H9 (cell line): Measurements from ENCODE around the gene PLPP6. TPM values are rescaled to one million over a fixed set of nuclear protein-coding genes. Genes with fewer than 3 reads are reported as not detected.

Experiments used
- DNase-seq: peaks from one replicate; pipeline ENCODE4 v3.0.0-alpha.2; 2017
- H2AFZ ChIP-seq: one replicate; pipeline ENCODE4 v1.6.1; 2013; ENCODE audit warnings: mild to moderate bottlenecking, low read length, control low read depth, moderate library complexity
- H2AK5ac ChIP-seq: 2 replicates; pipeline ENCODE4 v1.6.1; 2013; ENCODE audit warnings: low read length, control low read depth, mixed read lengths; ENCODE audit not compliant: insufficient read length
- H2BK120ac ChIP-seq: one replicate; pipeline ENCODE4 v1.6.1; 2013; ENCODE audit warnings: low read depth, mild to moderate bottlenecking, low read length, control low read depth, inconsistent platforms; ENCODE audit not compliant: poor library complexity, severe bottlenecking
- H2BK12ac ChIP-seq: 2 replicates; pipeline ENCODE4 v1.6.1; 2013; ENCODE audit warnings: low read length, control low read depth, mixed read lengths, low read depth; ENCODE audit not compliant: insufficient read length
- H2BK15ac ChIP-seq: 2 replicates; pipeline ENCODE4 v1.6.1; 2013; ENCODE audit warnings: low read depth, low read length, control low read depth
- H2BK20ac ChIP-seq: one replicate; pipeline ENCODE4 v1.6.1; 2013; ENCODE audit warnings: low read depth, mild to moderate bottlenecking, low read length, control low read depth, inconsistent platforms; ENCODE audit not compliant: poor library complexity, severe bottlenecking
- H2BK5ac ChIP-seq: 2 replicates; pipeline ENCODE4 v1.6.1; 2013; ENCODE audit warnings: low read length, control low read depth, mixed read lengths; ENCODE audit not compliant: insufficient read length
- H3K14ac ChIP-seq: 2 replicates; pipeline ENCODE4 v1.6.1; 2013; ENCODE audit warnings: low read length, control low read depth; ENCODE audit not compliant: insufficient read depth
- H3K18ac ChIP-seq: 2 replicates; pipeline ENCODE4 v1.6.1; 2013; ENCODE audit warnings: low read depth, mild to moderate bottlenecking, mixed read lengths, low read length, control low read depth; ENCODE audit not compliant: insufficient read length
- H3K23ac ChIP-seq: 2 replicates; pipeline ENCODE4 v1.6.1; 2013; ENCODE audit warnings: low read length, control low read depth, mixed read lengths, low read depth; ENCODE audit not compliant: insufficient read length
- H3K23me2 ChIP-seq: 2 replicates; pipeline ENCODE4 v1.6.1; 2013; ENCODE audit warnings: low read depth, mild to moderate bottlenecking, mixed read lengths, low read length, control low read depth; ENCODE audit not compliant: insufficient read length, poor library complexity, severe bottlenecking
- H3K27ac ChIP-seq: 2 replicates; pipeline ENCODE4 v1.5.1; 2013; ENCODE audit warnings: low read length, control low read depth, mixed read lengths, low read depth; ENCODE audit not compliant: insufficient read length
- H3K27me3 ChIP-seq: 2 replicates; pipeline ENCODE4 v1.6.1; 2013; ENCODE audit warnings: low read length, control low read depth, inconsistent platforms; ENCODE audit not compliant: insufficient read depth
- H3K4ac ChIP-seq: 2 replicates; pipeline ENCODE4 v1.6.1; 2013; ENCODE audit warnings: low read depth, mild to moderate bottlenecking, control low read depth, inconsistent platforms, low read length, moderate library complexity
- H3K4me1 ChIP-seq: 2 replicates; pipeline ENCODE4 v1.6.1; 2013; ENCODE audit warnings: low read length, control low read depth, inconsistent platforms; ENCODE audit not compliant: insufficient read depth
- H3K4me2 ChIP-seq: 2 replicates; pipeline ENCODE4 v1.6.1; 2013; ENCODE audit warnings: low read length, control low read depth, mixed read lengths; ENCODE audit not compliant: insufficient read length, insufficient read depth
- H3K56ac ChIP-seq: 2 replicates; pipeline ENCODE4 v1.6.1; 2013; ENCODE audit warnings: low read depth, mild to moderate bottlenecking, mixed read lengths, low read length, control low read depth; ENCODE audit not compliant: insufficient read length
- H3K79me1 ChIP-seq: 2 replicates; pipeline ENCODE4 v1.6.1; 2013; ENCODE audit warnings: low read depth, mild to moderate bottlenecking, moderate library complexity, low read length, control low read depth, inconsistent platforms; ENCODE audit not compliant: insufficient read depth, poor library complexity, severe bottlenecking
- H3K79me2 ChIP-seq: 2 replicates; pipeline ENCODE4 v1.6.1; 2013; ENCODE audit warnings: low read length, control low read depth, inconsistent platforms; ENCODE audit not compliant: insufficient read depth
- H3K9ac ChIP-seq: 2 replicates; pipeline ENCODE4 v1.6.1; 2013; ENCODE audit warnings: low read length, control low read depth, mixed read lengths; ENCODE audit not compliant: insufficient read length; ENCODE audit errors: extremely low read depth
- H3K9me3 ChIP-seq: one replicate; pipeline ENCODE4 v1.6.1; 2013; ENCODE audit warnings: low read depth, low read length, inconsistent platforms; ENCODE audit not compliant: control insufficient read depth
- H3T11ph ChIP-seq: one replicate; pipeline ENCODE4 v1.6.1; 2013; ENCODE audit warnings: mild to moderate bottlenecking, low read length, control low read depth, inconsistent platforms
- H4K20me1 ChIP-seq: one replicate; pipeline ENCODE4 v1.6.1; 2013; ENCODE audit not compliant: control insufficient read depth, insufficient read length, insufficient read depth
- H4K5ac ChIP-seq: 2 replicates; pipeline ENCODE4 v1.6.1; 2013; ENCODE audit warnings: low read depth, mild to moderate bottlenecking, mixed read lengths, low read length, control low read depth; ENCODE audit not compliant: insufficient read length
- H4K8ac ChIP-seq: replicated peaks from 2 replicates; pipeline ENCODE4 v1.6.1; 2013; ENCODE audit warnings: low read length, control low read depth, mixed read lengths, low read depth; ENCODE audit not compliant: insufficient read length
- H4K91ac ChIP-seq: 2 replicates; pipeline ENCODE4 v1.6.1; 2013; ENCODE audit warnings: low read depth, mild to moderate bottlenecking, moderate library complexity, mixed read lengths, low read length, control low read depth; ENCODE audit not compliant: insufficient read length
- H3K27ac Mint-ChIP-seq, 3 experiments: 2 replicates in 2 of 3; 3 replicates in 1 of 3; pipeline ENCODE4 v1.8.0; 2020 to 2021; ENCODE audit warnings: mixed read lengths in 3 of 3, mild to moderate bottlenecking in 1 of 3, moderate library complexity in 1 of 3
- H3K27me3 Mint-ChIP-seq: 2 replicates; pipeline ENCODE4 v1.8.0; 2021; ENCODE audit warnings: low read depth, mild to moderate bottlenecking, moderate library complexity, mixed read lengths
- H3K36me3 Mint-ChIP-seq, 3 experiments: 2 replicates in 2 of 3; 3 replicates in 1 of 3; pipeline ENCODE4 v1.8.0; 2020 to 2021; ENCODE audit warnings: low read depth in 3 of 3, mixed read lengths in 3 of 3; ENCODE audit not compliant: insufficient read depth in 1 of 3
- H3K4me1 Mint-ChIP-seq, 2 experiments: 2 replicates each; pipeline ENCODE4 v1.8.0; 2020; ENCODE audit warnings: mixed read lengths in 2 of 2
- H3K4me3 Mint-ChIP-seq, 2 experiments: 2 replicates in 1 of 2; 3 replicates in 1 of 2; pipeline ENCODE4 v1.8.0; 2020 to 2021; ENCODE audit warnings: mild to moderate bottlenecking in 2 of 2, mixed read lengths in 2 of 2, moderate library complexity in 1 of 2
- H3K9me3 Mint-ChIP-seq, 2 experiments: 2 replicates in 1 of 2; 3 replicates in 1 of 2; pipeline ENCODE4 v1.8.0; 2020; ENCODE audit warnings: mild to moderate bottlenecking in 2 of 2, mixed read lengths in 2 of 2, moderate library complexity in 1 of 2
- WGBS: extraction: QIAGEN DNeasy Blood & Tissue Kit; methylation state at CpG from one replicate; pipeline ENCODE4 v1.1.7; 2013; ENCODE audit warnings: missing lambda C conversion rate, low lambda C conversion rate, mixed read lengths; ENCODE audit not compliant: insufficient read length; ENCODE audit errors: extremely low coverage; 5-methylcytosine and 5-hydroxymethylcytosine counted together
- total RNA-seq: library from RNA; stranded (reverse); gene quantifications from 2 replicates; pipeline ENCODE4 v1.2.1, GENCODE V29; 2021
- TF ChIP-seq, protein P1 (sequence below): fragments of 200-600 bp; sonication (generic); conservative IDR thresholded peaks from 3 replicates; pipeline ENCODE4 v1.8.0; 2021; ENCODE audit warnings: antibody characterized with exemption, mild to moderate bottlenecking

Gene PLPP6
- total RNA-seq, 1 experiment from 2014 or later = 7.6 TPM

DNA sequence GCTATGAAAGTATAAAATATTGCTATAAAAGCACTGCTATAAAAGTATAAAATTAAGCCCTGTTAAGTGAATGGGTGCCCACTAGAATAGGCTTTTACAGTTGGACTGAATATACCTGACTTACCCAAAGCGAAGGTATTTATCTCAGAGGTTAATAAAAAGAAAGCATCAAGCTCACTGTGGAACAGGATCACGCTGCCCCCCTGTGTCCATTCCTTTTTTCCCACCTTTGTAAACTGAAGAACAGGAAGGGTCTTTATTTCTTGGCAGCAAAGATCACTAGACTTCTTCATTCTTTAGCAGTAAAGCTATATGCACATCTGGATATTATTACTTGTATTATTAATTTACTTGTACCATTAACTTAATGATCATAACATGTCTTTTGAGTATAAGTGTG is 22.1 kb upstream of the PLPP6 start:
- no peak for DNase-seq
- Histone ChIP-seq H3K23ac (no peak overlapping the region), H3K4me2 (no peak overlapping the region), H2BK20ac (no peak overlapping the region), H3K14ac (no peak overlapping the region), H3K18ac (no peak overlapping the region), H4K91ac (no peak overlapping the region), H3K79me1 (no peaks in the 10 kb centered on the region), H4K8ac (no peak overlapping the region), H3K79me2 (no peaks in the 10 kb centered on the region), H2AK5ac (no peak overlapping the region), H2BK120ac (no peak overlapping the region), H3K56ac (no peak overlapping the region), H2AFZ (no peak overlapping the region), H3K4ac (no peak overlapping the region), H3T11ph (no peak overlapping the region), H4K5ac (no peak overlapping the region), H2BK5ac (no peak overlapping the region), H2BK12ac (no peak overlapping the region), H3K23me2 (no peaks in the 10 kb centered on the region), H4K20me1 (no peaks in the 10 kb centered on the region), H3K9ac (no peak overlapping the region), H3K4me1 (peaks cover 3% of the 10 kb centered on the region; the same call in 1 of the 2 replicates), H3K9me3 (no peaks in the 10 kb centered on the region), H2BK15ac (no peak overlapping the region), H3K27ac (no peak overlapping the region), H3K27me3 (no peaks in the 10 kb centered on the region)
- H3K27me3 Mint-ChIP-seq = no peaks in the 10 kb centered on the region
- no peak overlapping the region for H3K4me3 Mint-ChIP-seq
- H3K27ac Mint-ChIP-seq = peak overlapping the region in 1 of 3 experiments; percentile 21; a peak in 1 of 7 replicates
- TF ChIP-seq, protein P1, sequence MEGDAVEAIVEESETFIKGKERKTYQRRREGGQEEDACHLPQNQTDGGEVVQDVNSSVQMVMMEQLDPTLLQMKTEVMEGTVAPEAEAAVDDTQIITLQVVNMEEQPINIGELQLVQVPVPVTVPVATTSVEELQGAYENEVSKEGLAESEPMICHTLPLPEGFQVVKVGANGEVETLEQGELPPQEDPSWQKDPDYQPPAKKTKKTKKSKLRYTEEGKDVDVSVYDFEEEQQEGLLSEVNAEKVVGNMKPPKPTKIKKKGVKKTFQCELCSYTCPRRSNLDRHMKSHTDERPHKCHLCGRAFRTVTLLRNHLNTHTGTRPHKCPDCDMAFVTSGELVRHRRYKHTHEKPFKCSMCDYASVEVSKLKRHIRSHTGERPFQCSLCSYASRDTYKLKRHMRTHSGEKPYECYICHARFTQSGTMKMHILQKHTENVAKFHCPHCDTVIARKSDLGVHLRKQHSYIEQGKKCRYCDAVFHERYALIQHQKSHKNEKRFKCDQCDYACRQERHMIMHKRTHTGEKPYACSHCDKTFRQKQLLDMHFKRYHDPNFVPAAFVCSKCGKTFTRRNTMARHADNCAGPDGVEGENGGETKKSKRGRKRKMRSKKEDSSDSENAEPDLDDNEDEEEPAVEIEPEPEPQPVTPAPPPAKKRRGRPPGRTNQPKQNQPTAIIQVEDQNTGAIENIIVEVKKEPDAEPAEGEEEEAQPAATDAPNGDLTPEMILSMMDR = peak; percentile 72
- H3K9me3 Mint-ChIP-seq = no peaks in the 10 kb centered on the region; a peak in 1 of 5 replicates
- H3K36me3 Mint-ChIP-seq = no peaks in the 10 kb centered on the region
- peaks cover 10 to 13% of the 10 kb centered on the region in 2 experiments for H3K4me1 Mint-ChIP-seq
- no CpG with 5 or more reads among the region's 2 CpGs for WGBS
